ENCODE data around the gene RGL1.

Gene RGL1

DNA sequence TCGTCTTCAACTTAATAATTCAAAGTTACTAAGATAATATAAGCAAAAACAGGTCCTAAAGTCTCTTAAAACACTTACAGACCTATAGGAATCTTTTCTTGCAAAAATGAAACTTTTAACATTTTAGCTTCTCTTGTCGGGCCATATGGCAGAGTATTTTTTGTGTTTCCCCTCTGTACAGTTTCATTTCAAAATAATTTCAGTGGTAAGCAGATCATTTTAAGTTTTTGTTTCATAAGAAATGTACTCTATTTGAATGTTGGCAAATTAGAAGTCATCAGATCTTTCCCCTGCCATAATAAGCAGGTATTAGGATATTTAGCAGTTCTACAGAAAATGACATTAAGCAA lies 37.9 kb downstream of the RGL1 start:
- Histone ChIP-seq H3K27ac (no peak overlapping the region), H3K4me1 (ENCODE audit: control insufficient read depth in 1 of 2, insufficient read depth in 1 of 2, low read depth in 1 of 2, low read length in 1 of 2) (no peaks in the 10 kb centered on the region), H3K27me3 (no peaks in the 10 kb centered on the region), H3K9me3 (no peaks in the 10 kb centered on the region), H3K36me3 (no peaks in the 10 kb centered on the region), H3K4me3 (ENCODE audit: low read depth in 1 of 2, low read length in 1 of 2) (no peak overlapping the region)
- TF ChIP-seq, protein P1, sequence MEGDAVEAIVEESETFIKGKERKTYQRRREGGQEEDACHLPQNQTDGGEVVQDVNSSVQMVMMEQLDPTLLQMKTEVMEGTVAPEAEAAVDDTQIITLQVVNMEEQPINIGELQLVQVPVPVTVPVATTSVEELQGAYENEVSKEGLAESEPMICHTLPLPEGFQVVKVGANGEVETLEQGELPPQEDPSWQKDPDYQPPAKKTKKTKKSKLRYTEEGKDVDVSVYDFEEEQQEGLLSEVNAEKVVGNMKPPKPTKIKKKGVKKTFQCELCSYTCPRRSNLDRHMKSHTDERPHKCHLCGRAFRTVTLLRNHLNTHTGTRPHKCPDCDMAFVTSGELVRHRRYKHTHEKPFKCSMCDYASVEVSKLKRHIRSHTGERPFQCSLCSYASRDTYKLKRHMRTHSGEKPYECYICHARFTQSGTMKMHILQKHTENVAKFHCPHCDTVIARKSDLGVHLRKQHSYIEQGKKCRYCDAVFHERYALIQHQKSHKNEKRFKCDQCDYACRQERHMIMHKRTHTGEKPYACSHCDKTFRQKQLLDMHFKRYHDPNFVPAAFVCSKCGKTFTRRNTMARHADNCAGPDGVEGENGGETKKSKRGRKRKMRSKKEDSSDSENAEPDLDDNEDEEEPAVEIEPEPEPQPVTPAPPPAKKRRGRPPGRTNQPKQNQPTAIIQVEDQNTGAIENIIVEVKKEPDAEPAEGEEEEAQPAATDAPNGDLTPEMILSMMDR (IDR thresholded peaks at IDR 0.05) = no peak

DNA sequence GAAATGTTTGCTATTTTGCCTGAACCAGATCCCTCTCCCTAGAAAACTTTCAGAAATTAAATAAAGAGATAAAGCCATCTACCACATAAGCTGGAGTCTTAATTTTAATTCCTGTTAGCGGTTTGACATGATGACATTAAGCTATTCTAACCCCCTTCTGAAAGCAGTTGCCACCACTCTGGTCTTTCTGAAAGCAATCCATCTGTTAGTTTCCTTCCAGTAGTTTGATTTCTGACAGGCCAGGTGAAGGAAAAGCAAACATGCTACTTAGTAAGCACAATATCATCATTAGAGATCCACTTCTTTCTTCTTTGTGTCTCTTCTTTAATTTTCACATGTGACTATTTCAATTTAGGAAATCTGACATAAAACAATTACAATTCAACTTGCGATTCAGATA lies 39.9 kb downstream of the RGL1 start:
- Histone ChIP-seq H3K4me1 (ENCODE audit: control insufficient read depth in 1 of 2, insufficient read depth in 1 of 2, low read depth in 1 of 2, low read length in 1 of 2) (no peaks in the 10 kb centered on the region), H3K27ac (no peak overlapping the region), H3K4me3 (ENCODE audit: low read depth in 1 of 2, low read length in 1 of 2) (no peak overlapping the region), H3K9me3 (no peaks in the 10 kb centered on the region), H3K27me3 (no peaks in the 10 kb centered on the region), H3K36me3 (no peaks in the 10 kb centered on the region)
- TF ChIP-seq, protein P1 (IDR thresholded peaks at IDR 0.05) = no peak

DNA sequence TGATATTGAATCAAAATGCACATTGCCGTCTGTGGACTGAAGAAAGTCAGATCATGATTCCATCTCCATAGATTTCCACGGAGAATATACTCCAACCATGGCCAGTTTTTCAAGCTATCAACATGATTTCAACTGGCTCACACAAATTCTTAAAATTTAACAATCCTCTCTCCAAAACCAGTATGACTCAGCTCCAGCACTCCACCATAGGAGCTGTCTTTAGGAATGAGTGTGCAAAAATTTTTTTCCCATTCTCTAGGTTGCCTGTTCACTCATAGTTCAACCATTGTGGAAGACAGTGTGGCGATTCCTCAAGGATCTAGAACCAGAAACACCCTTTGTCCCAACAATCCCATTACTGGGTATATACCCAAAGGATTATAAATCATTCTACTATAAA lies 40.8 kb downstream of the RGL1 start:
- no peak overlapping the region for H3K27ac ChIP-seq
- no peak overlapping the region for H3K4me3 ChIP-seq (ENCODE audit: low read depth in 1 of 2, low read length in 1 of 2)
- no peaks in the 10 kb centered on the region for H3K36me3 ChIP-seq
- no peaks in the 10 kb centered on the region for H3K27me3 ChIP-seq
- TF ChIP-seq, protein P1 (IDR thresholded peaks at IDR 0.05) = no peak
- no peaks in the 10 kb centered on the region for H3K4me1 ChIP-seq (ENCODE audit: control insufficient read depth in 1 of 2, insufficient read depth in 1 of 2, low read depth in 1 of 2, low read length in 1 of 2)
- H3K9me3 ChIP-seq = no peaks in the 10 kb centered on the region

DNA sequence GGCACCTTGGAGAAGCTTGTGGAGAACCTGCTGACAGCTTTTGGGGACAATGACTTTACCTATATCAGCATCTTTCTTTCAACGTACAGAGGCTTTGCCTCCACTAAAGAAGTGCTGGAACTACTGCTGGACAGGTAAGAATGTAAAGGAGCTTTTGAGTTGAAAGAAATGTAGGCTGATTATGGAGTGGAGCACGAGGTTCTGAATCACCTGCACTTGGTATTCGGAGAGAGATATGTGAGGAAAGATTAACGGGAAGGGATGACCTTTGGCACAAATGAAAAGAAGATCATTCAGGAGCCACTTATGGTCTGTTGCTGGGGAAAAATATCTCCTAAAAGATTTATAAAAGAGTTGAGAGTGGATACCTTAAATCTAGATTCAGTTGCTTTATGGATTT lies 42.7 kb downstream of the RGL1 start:
- H3K36me3 ChIP-seq = no peaks in the 10 kb centered on the region
- no peak overlapping the region for H3K27ac ChIP-seq
- no peaks in the 10 kb centered on the region for H3K27me3 ChIP-seq
- TF ChIP-seq, protein P1 (IDR thresholded peaks at IDR 0.05) = no peak
- H3K4me1 ChIP-seq (ENCODE audit: control insufficient read depth in 1 of 2, insufficient read depth in 1 of 2, low read depth in 1 of 2, low read length in 1 of 2) = no peaks in the 10 kb centered on the region
- H3K9me3 ChIP-seq = no peaks in the 10 kb centered on the region
- H3K4me3 ChIP-seq (ENCODE audit: low read depth in 1 of 2, low read length in 1 of 2) = no peak overlapping the region

DNA sequence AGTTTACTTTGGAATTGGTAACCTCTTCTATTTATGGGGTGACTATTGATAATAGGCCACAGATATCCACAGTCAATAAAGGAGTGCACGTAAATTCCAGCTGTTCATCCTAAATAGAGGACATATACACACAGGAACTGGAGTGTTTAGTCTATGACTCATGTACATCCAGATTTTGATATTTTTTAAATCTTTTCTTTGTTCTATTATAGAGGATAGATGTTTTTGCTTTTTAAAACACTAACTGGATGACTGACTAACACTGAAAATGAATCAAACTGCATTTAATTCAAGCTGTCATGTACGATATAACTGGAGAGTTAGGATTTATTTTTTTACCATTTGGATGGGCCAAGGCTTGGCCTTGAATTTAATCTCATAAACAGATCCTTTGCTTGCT lies 45.9 kb downstream of the RGL1 start:
- no peak overlapping the region for H3K4me3 ChIP-seq (ENCODE audit: low read depth in 1 of 2, low read length in 1 of 2)
- no peaks in the 10 kb centered on the region for H3K9me3 ChIP-seq
- TF ChIP-seq, protein P1 (IDR thresholded peaks at IDR 0.05) = no peak
- H3K4me1 ChIP-seq (ENCODE audit: control insufficient read depth in 1 of 2, insufficient read depth in 1 of 2, low read depth in 1 of 2, low read length in 1 of 2) = no peaks in the 10 kb centered on the region
- no peaks in the 10 kb centered on the region for H3K27me3 ChIP-seq
- H3K27ac ChIP-seq = no peak overlapping the region
- H3K36me3 ChIP-seq = no peaks in the 10 kb centered on the region

DNA sequence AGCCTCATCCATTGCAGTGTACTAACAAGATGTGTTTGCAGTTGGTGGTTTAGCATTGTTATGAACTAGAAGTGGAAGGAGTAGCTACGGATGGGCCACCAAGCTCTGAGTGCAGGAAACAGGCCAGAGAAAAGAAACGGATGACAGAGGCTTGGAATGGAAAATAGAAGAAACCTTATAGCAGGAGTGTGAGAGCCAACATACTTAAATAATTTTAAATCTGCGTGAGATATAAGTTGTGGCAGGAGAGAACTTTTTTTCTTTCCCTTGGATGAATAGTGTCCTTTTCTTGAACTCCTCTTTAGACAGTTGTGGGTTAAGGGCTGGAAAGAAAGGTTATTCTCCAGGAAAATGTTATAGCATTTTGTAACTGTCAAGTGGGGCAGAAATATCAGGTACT lies 54.2 kb downstream of the RGL1 start:
- no peaks in the 10 kb centered on the region for H3K27me3 ChIP-seq
- H3K4me1 ChIP-seq (ENCODE audit: control insufficient read depth in 1 of 2, insufficient read depth in 1 of 2, low read depth in 1 of 2, low read length in 1 of 2) = no peaks in the 10 kb centered on the region
- no peak overlapping the region for H3K27ac ChIP-seq
- H3K36me3 ChIP-seq = no peaks in the 10 kb centered on the region
- TF ChIP-seq, protein P1 (IDR thresholded peaks at IDR 0.05) = no peak
- no peak overlapping the region for H3K4me3 ChIP-seq (ENCODE audit: low read depth in 1 of 2, low read length in 1 of 2)
- H3K9me3 ChIP-seq = no peaks in the 10 kb centered on the region
